Muscle of back (tissue), 11 donors: ENCODE data around the gene FMN1. TPM values are rescaled to one million over a fixed set of nuclear protein-coding genes. Genes with fewer than 3 reads are reported as not detected.
"Not testable (repeated sequence)": the region's sequence is repeated elsewhere in the genome, so short reads cannot be mapped to it uniquely, and the experiment has no call there.

Experiments
- DNase-seq, 3 donors: peaks; one replicate each; pipeline versions ENCODE4 v3.0.0 to v3.0.0-alpha.2; 2013
- polyA plus RNA-seq, 10 donors: library from polyadenylated mRNA; unstranded; fragments of 120-200 nt; gene quantifications; one replicate each; pipeline ENCODE4 v1.2.1, GENCODE V29; 2013; ENCODE audit not compliant: insufficient read length in 10 of 10

The FMN1 gene
- polyA plus RNA-seq, 10 donors: 1.5 to 4.5 (median 2.1) TPM

DNA sequence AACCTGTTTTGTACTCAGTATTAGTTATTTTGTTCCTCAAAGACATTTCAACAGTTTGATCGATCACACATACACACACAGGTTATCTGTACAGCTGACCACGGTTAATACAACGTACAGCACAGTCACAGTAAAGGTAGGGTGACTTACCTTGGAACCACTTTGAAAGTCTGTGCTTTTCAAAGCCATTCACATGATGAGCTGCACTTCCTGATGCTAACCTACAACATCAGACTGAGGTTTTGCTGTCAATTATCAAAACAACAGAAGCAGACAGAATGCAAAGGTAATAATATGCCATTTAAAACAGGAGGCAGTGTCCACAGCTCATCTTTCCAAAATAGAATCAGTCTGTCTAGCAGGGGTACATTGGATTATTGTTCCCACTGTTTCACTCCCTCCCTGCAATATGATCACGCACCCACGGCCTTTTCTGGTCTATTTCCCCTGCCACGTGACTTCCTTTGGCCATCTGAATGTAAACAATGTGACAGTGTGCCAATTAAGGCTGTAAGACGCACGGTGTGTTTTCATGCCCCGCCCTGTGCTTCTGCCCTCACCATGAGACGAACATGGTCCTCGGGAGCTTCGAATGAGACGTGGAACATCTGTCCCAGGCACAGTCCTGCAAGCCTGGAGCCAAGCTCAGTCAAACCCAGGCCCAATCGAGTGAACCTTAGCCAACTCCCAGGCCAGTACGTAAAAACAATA, 102.4 kb downstream of the FMN1 start:
- peak in 1 of 3 donors; percentile 32 for DNase-seq

DNA sequence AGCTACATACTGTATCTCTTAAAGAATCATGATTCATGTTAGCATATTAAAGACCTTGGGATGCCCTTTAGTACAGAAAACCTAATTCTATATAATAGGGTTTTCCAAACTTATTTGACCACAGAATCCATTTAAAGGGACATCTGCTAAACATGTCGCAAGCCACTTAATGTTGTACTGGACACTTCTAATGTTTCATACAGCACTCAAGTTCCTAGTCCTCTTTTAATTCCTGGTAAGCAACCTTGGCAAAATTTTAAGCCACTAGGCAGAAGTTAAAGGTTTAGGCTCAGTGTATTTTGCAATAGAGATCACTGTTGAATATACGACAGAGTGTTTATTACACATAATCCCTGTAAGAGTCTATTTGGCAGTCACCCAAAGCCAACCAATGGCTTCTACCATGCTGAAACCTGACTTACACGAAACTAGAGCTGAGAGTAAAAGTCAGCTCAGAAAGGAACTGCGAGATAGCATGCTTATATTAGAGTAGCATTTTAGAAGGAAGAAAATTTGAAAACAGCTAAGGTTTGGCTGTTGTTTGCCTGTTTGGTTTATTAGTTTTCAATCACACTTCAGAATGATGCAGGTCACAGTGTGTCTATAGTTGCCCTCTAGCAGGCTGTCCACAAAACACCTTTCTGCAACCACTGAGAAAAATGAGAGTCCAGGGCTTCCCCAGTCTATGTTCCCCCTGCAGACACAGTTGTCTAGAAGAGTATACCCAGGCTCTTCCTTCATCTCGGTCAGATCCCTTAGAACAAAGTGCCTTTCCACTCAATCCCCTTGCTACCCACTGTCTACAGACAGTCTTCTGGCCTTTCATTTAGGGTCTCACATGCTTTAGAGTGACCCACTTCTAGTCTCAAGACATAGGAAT, 104.4 kb downstream of the FMN1 start:
- DNase-seq: no peak

DNA sequence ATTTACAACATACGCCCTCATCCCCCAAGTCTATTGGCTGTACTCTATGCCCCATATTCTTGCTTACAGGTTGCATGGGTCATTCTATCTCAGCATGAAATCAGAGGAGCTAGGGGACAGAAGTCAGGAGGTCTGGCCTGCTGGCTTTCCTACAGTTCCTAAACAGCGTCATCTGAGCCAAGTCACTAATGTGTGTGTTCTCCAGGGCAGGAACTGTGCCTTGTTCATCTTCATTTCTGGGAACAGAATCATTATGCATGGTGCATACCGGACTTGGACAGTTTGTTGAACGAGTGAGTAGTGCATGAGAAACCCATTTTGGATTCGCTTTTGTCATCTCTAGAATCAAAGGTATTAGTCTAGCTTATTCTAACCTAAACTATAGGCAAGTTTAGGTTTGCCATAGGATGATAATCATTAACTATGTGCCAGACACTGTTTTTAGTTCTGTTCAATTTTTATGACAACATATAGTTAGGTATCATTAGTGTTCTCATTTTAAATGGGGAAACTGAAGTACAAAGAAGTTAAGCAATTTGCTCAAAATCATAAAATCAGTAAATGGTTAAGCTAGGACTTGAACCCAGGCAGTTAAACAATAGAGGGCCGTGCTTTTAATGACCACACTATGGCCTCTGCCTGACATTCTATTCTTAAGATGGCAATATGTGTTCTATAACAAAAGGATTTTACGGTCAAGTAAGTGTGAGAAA, 105.2 kb downstream of the FMN1 start:
- DNase-seq: no peak

DNA sequence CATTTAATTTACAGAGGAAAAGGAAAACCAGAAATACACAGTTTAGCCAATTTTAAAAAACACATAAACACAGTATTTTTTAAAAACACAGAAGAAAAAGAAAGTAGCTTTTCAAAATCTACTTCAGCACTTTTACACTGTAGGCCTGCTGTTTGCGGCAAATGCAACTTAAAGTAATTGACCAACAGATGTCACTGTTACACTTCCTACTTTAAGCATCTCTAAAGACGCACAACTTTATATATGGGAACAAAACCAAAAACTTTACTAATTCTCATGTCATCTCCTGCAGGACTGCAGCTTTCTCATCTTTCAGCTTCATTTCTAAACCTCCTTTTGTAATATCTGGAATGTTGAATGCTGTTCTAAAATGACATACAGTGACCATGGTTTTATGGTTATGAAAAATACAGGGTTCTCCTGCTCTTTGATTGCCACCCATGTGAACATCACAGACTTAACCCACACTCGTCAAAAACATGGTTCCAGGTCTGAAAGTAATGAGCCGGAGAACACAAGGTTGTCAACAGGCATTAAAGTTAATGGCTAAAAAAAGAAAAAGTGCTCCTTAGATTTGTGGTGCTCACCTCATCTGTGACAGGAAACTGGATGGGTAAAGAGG, 107.9 kb downstream of the FMN1 start:
- peak; percentile 69 to 81 (median 73) for DNase-seq

DNA sequence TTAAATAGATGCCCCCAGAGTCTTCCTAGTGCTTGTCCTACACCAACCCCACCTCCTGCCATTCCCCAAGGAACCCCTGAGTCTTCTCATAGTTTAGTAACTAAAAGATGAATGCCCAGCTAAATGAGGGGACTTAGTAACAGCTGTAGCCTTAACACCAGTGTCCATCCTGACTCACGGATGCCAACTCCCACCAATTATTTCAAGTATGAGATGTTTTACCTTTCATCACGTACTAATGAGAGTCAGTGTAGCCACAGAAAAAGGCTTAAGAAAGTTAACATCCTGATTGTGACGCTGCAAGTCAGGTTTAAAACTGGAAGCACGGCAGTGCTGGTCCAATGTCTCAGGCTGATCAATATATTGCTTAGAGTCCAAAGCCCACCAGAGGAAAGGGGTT, 109.9 kb downstream of the FMN1 start:
- DNase-seq: no peak

DNA sequence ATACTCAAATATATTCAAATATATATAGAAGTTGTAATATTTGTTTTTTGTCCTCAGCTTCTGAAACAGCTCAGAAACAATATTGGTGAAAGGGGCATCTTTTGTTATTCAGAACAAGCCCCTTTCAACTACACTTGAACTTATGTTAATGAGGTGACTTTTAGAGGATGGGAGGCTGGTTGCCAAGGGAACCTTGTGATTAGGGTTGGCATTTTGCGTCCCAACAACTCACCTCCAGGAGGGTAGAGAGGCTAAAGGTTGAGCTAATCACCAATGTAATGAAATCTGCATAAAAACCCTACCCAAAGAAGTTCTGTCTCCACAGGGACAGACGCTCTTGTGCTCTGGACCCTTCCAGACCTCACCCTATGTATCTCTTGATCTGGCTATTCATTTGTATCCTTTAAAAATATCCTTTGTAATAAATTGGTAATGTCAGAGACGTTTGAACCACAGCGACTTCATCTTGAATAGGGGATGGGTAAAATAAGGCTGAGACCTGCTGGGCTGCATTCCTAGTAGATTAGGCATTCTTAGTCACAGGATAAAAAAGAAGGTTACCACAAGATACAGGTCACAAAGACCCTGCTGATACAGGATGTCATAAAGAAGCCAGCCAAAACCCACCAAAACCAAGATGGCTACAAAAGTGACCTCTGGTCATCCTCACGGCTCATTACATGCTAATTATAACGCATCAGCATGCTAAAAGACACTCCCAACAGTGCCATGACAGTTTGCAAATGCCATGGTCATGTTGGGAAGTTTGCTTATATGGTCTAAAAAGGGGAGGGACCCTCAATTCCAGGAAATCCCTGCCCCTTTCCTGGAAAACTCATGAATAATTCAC, 111.1 kb downstream of the FMN1 start:
- no peak for DNase-seq

DNA sequence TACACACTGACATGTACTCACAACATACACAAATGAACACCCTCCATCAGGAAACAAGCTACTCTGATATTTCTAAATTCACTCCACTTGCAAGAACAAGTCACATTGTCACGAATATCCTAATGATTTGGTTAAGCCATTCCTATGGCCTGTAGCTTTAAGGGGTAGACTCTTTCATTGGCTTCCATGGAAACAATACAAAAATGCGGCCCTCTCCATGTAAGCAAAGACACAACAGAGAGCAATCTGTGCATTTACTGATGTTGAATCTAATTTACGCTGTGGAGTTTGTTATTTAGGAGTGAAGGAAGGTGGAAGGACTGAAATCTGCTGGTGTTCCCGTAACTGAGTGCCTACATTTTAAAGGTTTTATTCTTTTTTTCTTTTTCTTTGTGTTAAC, 114.5 kb downstream of the FMN1 start:
- no peak for DNase-seq

DNA sequence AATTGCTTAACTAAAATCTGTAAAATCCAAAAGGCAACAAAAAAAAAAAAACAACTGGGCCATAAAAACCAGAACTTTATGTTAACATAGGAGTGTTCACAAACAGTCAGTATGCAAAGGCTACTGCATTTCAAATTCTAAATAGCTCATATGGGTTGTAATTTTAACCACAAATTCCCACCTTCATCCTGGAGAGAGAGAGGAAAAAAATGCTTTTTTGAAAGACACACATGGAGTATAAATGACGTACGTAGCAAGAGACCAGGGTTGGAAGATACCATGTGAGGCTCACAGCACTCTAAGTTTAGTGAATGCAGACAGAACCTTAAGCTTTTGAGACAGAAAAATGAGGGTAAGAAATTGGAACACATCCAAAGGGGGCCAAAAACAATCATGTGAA, 115.9 kb downstream of the FMN1 start:
- DNase-seq: no peak

DNA sequence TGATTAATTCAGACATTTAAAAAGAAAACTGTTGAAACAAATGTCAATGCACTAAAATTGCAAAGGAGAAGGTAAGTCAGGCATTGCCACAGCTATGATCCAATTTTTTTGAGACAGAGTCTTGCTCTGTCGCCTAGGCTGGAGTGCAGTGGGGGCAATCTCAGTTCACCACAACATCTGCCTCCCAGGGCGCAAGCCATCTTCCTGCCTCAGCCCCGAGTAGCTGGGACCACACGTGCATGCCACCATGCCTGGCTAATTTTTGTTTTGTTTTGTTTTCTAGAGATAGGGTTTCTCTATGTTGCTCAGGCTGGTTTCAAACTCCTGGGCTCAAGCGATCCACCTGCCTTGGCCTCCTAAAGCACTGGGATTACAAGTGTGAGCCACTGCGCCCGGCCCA, 117.6 kb downstream of the FMN1 start:
- no peak for DNase-seq

DNA sequence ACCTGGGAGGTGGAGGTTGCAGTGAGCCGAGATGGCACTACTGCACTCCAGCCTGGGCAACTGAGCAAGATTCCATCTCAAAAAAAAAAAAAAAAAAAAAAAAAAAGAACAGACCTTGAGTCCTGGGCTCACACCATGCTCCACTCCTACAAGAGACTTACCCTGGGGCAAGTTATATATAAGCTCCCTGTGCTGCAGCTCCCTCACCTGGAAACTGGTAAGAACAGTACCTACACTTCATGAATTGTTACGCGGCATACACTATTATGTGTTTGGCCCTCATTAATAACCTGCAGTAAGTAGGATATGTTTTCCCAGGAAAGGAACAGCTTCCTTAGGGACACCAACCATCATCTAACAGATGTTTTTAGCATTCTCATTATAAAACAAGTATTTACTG, 119.6 kb downstream of the FMN1 start:
- DNase-seq: no peak

DNA sequence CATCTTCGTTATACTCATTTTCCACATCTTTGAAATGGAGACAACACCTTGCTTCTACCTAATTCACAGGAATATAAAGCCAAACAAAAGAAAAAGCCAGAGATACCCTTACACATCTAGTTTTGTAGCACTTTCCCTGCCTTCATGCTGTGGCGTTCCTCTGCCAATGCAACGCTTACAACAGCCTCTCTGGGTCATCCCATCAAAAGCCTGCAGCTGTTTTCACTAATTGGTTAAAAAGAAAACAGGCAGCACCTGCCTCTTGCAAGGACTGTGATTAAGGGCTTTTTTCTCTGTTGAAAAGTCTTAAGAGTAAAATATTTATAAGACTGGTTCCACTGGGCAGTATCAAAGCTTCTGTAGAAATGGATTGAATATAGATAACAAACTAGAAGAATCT, 120.3 kb downstream of the FMN1 start:
- no peak for DNase-seq

DNA sequence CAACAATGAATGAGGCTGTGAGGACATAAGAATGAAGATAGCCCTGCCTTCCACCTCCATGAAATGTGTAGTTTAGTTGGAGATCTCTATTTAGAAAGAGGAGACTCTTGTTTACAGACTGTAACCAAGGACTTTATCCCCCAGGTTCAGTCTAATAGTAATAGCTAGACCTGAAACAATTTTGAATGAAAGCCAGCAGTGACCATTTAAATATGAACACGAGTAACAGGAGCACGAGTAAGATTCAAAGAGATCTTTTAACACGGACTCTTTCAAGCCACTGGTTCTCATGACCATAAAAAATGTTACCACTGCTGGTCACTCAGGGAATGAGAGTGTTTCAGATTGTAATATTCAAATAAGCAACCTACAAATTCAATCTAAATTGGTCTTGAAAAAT, 123.1 kb downstream of the FMN1 start:
- DNase-seq: no peak

DNA sequence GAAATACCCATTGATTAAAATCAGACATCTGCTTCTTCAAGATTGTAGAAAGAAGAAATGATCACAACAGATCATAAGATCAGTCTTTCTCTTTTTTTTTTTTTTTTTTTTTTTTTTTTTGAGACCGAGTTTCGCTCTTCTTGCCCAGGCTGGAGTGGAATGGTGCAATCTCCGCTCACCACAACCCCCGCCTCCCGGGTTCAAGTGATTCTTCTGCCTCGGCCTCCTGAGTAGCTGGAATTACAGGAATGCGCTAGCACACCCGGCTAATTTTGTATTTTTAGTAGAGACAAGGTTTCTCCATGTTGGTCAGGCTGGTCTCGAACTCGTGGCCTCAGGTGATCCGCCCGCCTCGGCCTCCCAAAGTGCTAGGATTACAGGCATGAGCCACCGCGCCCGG, 124.6 kb downstream of the FMN1 start:
- DNase-seq: not testable (repeated sequence)

DNA sequence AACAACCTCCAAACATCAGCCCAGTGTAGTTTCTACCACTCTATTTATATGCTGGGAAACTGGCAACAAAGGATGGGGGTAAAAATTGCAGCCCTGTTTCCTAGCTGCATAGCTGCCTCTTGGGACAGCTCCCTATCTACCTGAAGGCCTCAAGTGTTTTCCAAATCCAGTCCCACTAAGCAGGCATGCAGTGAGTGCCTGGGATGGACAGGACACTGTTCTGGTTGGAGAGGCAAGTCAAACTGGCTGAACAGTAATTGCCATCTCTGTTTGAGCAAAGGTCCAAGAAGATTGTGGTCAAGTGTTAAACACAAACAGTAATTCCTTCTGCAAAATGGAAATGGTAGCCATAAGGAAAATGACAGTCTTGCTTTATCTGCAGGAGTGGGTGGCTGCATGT, 125.4 kb downstream of the FMN1 start:
- no peak for DNase-seq

DNA sequence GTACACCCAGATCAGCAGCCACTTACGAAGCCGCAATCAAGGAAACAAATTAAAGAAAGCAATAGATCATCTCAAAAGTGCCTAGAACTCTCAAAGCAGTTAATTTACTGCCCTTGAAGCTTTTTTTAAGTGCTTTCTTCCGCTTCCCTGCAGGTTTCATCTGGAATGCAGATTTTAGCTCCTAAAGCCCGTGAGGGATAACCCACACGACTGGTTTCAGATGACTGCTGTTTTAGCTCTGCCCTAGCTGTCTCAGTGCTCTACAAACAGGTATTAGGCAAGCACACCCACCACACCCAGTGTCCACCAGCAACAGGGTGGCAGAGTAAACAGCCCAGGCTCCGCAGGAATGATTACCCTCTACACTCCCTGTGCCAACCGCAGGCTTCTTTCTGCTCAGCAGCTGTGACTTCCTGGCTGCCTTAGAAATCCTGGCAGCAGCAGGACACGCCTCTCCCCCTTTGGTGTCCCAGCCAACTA, 126.0 kb downstream of the FMN1 start:
- DNase-seq: peak in 2 of 3 donors; percentile 39 to 56

DNA sequence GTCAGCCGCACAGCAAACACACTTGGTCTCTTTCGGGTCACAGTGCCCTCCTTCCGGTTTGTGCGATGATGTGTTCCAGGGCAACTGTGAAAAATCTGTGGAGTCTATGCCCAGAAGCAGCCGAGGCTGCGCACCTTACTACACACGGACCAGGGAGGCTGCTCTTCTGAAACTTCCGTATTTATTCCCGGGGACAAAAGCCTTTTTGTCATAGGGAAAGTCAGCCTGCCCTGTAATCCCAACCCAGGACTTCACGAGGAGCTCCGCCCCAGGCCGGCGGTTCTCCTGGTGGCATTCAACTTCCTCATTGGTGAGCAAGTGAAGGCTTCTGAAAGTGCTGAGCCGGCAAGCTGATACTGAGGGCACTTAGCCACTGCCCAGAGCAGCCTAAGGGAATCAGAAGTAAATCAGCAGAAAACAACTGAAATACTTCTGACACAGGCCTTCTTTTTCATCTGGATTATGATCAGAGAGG, 126.5 kb downstream of the FMN1 start:
- DNase-seq: peak in 2 of 3 donors; percentile 27 to 61

DNA sequence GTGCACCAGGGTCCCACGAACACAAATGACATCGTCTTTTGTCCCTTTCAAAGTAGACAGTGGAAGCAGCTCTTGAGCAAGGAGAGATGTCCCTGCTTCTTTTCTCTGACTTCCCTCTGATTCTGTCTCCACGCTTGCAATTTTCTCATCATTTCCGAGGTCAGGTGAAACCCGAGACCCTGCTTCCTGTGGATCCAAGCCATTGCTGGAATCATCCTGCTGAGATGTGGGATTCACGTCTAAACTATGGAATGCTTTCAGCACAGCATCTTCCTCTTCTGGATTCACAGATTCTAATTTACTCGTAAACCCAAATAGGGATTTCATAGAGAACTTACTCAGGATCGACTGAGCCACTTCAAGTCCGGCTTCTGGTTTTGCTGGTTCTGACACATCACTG, 127.1 kb downstream of the FMN1 start:
- peak in 2 of 3 donors; percentile 53 to 66 for DNase-seq

DNA sequence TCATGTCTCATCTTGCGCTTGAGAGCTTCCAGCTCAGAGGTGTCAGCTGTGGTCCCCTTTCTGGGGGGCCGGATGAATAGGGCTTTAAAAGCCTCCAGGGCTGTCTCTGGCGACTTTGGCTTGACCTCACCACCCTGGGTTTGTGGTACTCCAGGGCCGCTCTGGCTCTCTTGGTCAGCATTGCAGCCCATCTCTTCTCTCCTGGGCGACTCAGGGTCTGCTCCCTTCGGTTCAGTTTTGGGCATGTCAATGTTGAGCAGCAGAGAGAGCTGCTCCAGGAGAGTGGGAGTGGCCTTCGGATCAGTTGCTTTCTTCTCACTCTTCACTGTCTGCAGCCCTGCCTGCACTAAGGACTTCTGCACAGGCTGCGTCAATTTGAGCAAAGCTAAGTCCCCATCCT, 127.9 kb downstream of the FMN1 start:
- DNase-seq: no peak

DNA sequence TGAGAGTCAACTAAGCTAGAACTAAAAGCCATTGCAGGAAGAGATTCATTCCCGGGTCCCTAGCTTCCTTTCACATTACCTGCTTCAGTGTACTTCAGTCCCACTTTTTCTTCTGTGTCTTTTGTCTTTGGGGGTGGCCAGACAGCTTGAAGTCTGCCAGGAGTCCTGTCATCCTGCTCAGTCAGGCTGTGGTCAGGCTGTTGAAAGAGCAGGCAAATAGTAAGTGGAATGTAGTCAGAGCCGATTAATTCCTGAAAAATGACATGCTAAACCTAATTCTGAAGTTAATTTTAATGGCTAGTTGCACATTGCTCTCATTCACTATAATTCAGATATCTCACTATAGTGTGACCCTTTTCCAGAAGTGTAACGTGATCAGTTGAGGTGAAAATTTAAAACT, 129.6 kb downstream of the FMN1 start:
- peak in 1 of 3 donors; percentile 48 for DNase-seq

DNA sequence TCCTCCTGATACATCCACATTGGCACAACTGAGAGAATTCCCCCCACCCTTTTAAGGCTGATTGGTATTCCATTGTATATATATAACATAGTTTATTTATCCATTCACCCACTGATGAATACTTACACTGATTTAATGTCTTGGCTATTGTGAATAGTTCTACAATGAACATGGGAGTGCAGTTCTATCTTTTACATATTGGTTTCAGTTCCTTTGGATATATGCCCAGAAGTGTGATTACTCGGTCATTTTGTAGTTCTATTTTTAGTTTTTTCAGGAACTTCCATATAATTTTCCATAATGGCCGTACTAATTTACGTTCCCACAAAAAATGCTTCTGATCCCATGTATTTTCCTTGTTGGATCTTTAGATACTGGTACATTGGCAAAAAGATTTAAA, 135.3 kb downstream of the FMN1 start:
- DNase-seq: peak; percentile 34 to 55 (median 48)

DNA sequence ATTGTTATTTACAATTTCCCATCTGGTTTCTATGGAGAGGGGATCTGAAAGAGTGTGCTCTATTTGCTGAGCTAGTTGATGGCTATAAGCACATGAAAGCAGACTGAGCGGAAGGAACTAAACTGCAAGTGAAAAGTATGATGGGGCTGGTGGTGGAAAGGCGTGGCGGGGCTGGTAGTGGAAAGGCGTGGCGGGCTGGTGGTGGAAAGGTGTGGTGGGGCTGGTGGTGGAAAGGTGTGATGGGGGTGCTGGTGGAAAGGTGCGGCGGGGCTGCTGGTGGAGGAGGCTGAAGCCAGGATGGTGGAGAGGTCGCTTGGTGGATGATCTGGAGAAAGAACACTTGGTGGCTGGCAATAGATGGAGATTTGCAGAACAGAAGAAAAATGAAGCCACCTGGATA, 136.7 kb downstream of the FMN1 start:
- no peak for DNase-seq
